OCI-LY3 (cell line): ENCODE data around the gene ERMAP.

Experiments used
- EZH2phosphoT487 ChIP-seq: fragments of 200-600 bp; shearing (Covaris generic); IDR thresholded peaks from 2 replicates; pipeline ENCODE4 v1.6.1; 2018; ENCODE audit warnings: antibody characterized with exemption, mixed run types, low read depth
- TF ChIP-seq, protein P1 (sequence below): fragments of 200-600, 300-600 bp; sonication (generic); IDR thresholded peaks from 2 replicates; pipeline ENCODE4 v1.5.1; 2014; ENCODE audit warnings: antibody characterized with exemption, low read length, low read depth

DNA sequence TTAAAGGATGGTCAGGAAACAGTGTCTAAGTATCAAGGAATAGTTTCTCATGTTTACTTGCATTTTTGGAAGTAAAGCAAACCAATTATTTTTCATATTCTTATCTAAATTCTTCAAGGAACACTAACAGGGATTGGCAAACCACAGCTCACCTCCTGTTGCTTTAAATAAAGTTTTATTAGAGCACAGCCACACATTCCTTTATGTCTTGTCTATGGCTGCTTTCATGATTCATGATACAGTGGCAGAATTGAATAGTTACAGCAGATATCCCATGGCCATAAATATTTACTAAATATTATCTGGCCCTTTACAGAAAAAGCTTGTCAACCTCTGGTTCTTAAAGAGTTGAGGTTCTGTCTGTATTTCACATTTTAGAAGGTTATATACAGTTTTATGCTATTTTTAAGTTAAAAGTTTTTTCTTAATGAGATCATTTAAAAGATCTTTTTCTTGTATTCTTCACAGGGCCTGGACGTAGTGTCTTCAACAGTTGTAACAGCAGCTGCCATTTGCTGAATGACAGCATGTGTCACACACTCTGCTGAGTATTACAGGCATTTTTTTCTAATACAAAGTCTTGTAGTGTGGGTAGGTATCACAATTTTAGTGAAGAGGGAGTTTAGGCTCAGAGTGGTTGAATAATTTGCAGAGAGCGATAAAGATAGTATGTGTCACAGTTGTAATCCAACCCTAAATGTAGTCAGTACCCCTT, 32.1 kb downstream of the ERMAP start:
- TF ChIP-seq, protein P1, sequence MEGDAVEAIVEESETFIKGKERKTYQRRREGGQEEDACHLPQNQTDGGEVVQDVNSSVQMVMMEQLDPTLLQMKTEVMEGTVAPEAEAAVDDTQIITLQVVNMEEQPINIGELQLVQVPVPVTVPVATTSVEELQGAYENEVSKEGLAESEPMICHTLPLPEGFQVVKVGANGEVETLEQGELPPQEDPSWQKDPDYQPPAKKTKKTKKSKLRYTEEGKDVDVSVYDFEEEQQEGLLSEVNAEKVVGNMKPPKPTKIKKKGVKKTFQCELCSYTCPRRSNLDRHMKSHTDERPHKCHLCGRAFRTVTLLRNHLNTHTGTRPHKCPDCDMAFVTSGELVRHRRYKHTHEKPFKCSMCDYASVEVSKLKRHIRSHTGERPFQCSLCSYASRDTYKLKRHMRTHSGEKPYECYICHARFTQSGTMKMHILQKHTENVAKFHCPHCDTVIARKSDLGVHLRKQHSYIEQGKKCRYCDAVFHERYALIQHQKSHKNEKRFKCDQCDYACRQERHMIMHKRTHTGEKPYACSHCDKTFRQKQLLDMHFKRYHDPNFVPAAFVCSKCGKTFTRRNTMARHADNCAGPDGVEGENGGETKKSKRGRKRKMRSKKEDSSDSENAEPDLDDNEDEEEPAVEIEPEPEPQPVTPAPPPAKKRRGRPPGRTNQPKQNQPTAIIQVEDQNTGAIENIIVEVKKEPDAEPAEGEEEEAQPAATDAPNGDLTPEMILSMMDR: no peak
- no peak for TF ChIP-seq EZH2phosphoT487
